PC-9 (cell line): ENCODE data around the gene RUNX1.

Experiments
- EZH2 ChIP-seq: fragments of 200-600 bp; sonication (generic); IDR thresholded peaks from 2 replicates; pipeline ENCODE4 v1.8.0; 2017; ENCODE audit warnings: antibody characterized with exemption, low read depth
- TF ChIP-seq, protein P1 (sequence below): fragments of 200-600 bp; sonication (generic); conservative IDR thresholded peaks from 2 replicates; pipeline ENCODE4 v1.6.1; 2017; ENCODE audit warnings: mixed run types, antibody characterized with exemption, mild to moderate bottlenecking, moderate library complexity

DNA sequence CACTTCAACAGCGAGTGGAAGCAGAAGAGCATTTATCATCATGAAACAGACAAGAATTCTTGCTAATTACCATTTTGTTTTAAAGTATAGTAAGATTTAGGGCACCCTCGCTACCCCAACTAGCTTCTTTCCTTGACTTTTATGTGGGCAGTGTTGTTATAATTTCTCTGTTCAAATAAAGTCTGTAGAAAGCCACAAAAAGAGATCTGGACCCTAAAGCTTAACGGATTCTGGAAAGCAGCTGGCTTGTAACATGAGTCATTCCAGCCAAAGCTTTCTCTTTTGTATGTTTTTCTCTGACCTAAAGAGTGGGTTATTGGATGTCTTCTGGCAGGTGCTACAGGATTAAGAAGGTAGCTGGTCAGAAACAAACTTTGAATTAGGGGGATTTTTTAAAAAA lies 37.4 kb downstream of the RUNX1 start:
- TF ChIP-seq, protein P1, sequence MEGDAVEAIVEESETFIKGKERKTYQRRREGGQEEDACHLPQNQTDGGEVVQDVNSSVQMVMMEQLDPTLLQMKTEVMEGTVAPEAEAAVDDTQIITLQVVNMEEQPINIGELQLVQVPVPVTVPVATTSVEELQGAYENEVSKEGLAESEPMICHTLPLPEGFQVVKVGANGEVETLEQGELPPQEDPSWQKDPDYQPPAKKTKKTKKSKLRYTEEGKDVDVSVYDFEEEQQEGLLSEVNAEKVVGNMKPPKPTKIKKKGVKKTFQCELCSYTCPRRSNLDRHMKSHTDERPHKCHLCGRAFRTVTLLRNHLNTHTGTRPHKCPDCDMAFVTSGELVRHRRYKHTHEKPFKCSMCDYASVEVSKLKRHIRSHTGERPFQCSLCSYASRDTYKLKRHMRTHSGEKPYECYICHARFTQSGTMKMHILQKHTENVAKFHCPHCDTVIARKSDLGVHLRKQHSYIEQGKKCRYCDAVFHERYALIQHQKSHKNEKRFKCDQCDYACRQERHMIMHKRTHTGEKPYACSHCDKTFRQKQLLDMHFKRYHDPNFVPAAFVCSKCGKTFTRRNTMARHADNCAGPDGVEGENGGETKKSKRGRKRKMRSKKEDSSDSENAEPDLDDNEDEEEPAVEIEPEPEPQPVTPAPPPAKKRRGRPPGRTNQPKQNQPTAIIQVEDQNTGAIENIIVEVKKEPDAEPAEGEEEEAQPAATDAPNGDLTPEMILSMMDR = no peak
- TF ChIP-seq EZH2 = no peak
